PC-3 (cell line): ENCODE results near the gene ZFX. TPM values are rescaled to one million over a fixed set of nuclear protein-coding genes. Genes with fewer than 3 reads are reported as not detected.

Source experiments
- ATAC-seq: fragments of 200-7000 bp; cut with Tn5 transposase; 2 replicates; pipeline ENCODE4 v1.9.1; 2020; ENCODE audit warnings: mild to moderate bottlenecking, moderate library complexity
- BruUV-seq: library from RNA; stranded (reverse); fragments of 400-500 nt; replicated peaks from 2 replicates; lab custom pipeline; 2021; lab: Mats Ljungman, UMichigan
- CTCF ChIA-PET: fragments of 300-600 bp; sonication (Branson Sonifier 250); formaldehyde crosslinking; loops from one replicate; lab custom pipeline; 2022; ENCODE audit warnings: antibody characterized with exemption; lab: Charles Lee
- POLR2A ChIA-PET: fragments of 300-600 bp; sonication (Branson Sonifier 250); formaldehyde crosslinking; loops from one replicate; lab custom pipeline; 2022; ENCODE audit warnings: antibody characterized with exemption; ENCODE audit not compliant: unreplicated experiment; lab: Charles Lee
- DNase-seq: peaks from one replicate; pipeline ENCODE4 v3.0.0-alpha.2; 2015
- H2AFZ ChIP-seq: fragments of 300-600 bp; sonication (generic); 2 replicates; pipeline ENCODE4 v1.6.0; 2016; ENCODE audit warnings: antibody characterized with exemption, low read length
- H3F3A ChIP-seq: fragments of 300-600 bp; sonication (generic); one replicate; pipeline ENCODE4 v1.6.0; 2017; ENCODE audit warnings: antibody characterized with exemption, low read length, control low read depth, mild to moderate bottlenecking; ENCODE audit not compliant: unreplicated experiment
- H3K27ac ChIP-seq: fragments of 300-600 bp; sonication (generic); 2 replicates; pipeline ENCODE4 v1.5.1; 2016; ENCODE audit warnings: mild to moderate bottlenecking, low read length
- H3K27me3 ChIP-seq: fragments of 300-600 bp; sonication (generic); 2 replicates; pipeline ENCODE4 v1.6.1; 2016; ENCODE audit warnings: low read length, mixed read lengths
- H3K36me3 ChIP-seq: fragments of 300-600 bp; sonication (generic); 2 replicates; pipeline ENCODE4 v1.6.1; 2016; ENCODE audit warnings: low read depth, mixed run types, low read length, mixed read lengths
- H3K4me1 ChIP-seq: fragments of 300-600 bp; sonication (generic); 2 replicates; pipeline ENCODE4 v1.5.1; 2016; ENCODE audit warnings: low read length; ENCODE audit not compliant: insufficient read depth
- H3K4me2 ChIP-seq: fragments of 300-600 bp; sonication (generic); 2 replicates; pipeline ENCODE4 v1.6.0; 2016; ENCODE audit warnings: low read length
- H3K4me3 ChIP-seq: fragments of 300-600 bp; sonication (generic); 2 replicates; pipeline ENCODE4 v1.5.1; 2016; ENCODE audit warnings: mild to moderate bottlenecking, low read length, mixed read lengths
- H3K79me2 ChIP-seq: fragments of 300-600 bp; sonication (generic); 2 replicates; pipeline ENCODE4 v1.6.1; 2017; ENCODE audit warnings: low read length, mixed read lengths
- H3K9ac ChIP-seq: fragments of 300-600 bp; sonication (generic); 2 replicates; pipeline ENCODE4 v1.6.0; 2016; ENCODE audit warnings: mild to moderate bottlenecking, low read length
- H3K9me2 ChIP-seq: fragments of 300-600 bp; sonication (generic); replicated peaks from 2 replicates; pipeline ENCODE4 v1.6.1; 2016; ENCODE audit warnings: mixed run types, low read length, mixed read lengths
- H3K9me3 ChIP-seq: fragments of 300-600 bp; sonication (generic); 2 replicates; pipeline ENCODE4 v1.6.1; 2016; ENCODE audit warnings: low read length, mixed read lengths
- H4K20me1 ChIP-seq: fragments of 300-600 bp; sonication (generic); 2 replicates; pipeline ENCODE4 v1.6.1; 2016; ENCODE audit warnings: low read length, mixed read lengths
- CTCF ChIP-seq: fragments of 300-600 bp; sonication (generic); conservative IDR thresholded peaks from 2 replicates; pipeline ENCODE4 v1.5.1; 2017; ENCODE audit warnings: antibody characterized with exemption, low read depth, mild to moderate bottlenecking, low read length
- EZH2 ChIP-seq: fragments of 300-600 bp; sonication (generic); IDR thresholded peaks from one replicate; pipeline ENCODE4 v1.6.1; 2017; ENCODE audit warnings: antibody characterized with exemption, mild to moderate bottlenecking, low read length; ENCODE audit not compliant: unreplicated experiment
- EZH2phosphoT487 ChIP-seq: fragments of 300-600 bp; sonication (generic); IDR thresholded peaks from 2 replicates; pipeline ENCODE4 v1.6.1; 2018; ENCODE audit warnings: mild to moderate bottlenecking, antibody characterized with exemption, low read length, borderline replicate concordance
- intact Hi-C: fragments of 100-400 bp; cut with micrococcal nuclease; formaldehyde crosslinking; loops from 2 replicates; pipeline ENCODE4 v1.9.0; 2023
- total RNA-seq: library from RNA; depleted of rRNA; stranded (reverse); fragments of >200 nt; gene quantifications from 2 replicates; pipeline ENCODE4 v1.2.3, GENCODE V29; 2014

Gene ZFX
- total RNA-seq, 1 experiment from 2014 or later, result 21.0 TPM

GRCh38 chrX:24184018-24184417 is 34.5 kb downstream of the ZFX start:
- DNase-seq, result no peak
- POLR2A ChIA-PET, result no interaction called here
- Histone ChIP-seq H4K20me1 (peaks cover 22% of the 10 kb centered on the region; the same call in 1 of the 2 replicates), H3K9ac (no peak overlapping the region), H3K4me3 (no peak overlapping the region), H3K27me3 (no peaks in the 10 kb centered on the region), H3K79me2 (peaks cover 96% of the 10 kb centered on the region), H3K4me1 (no peaks in the 10 kb centered on the region), H3K9me3 (no peaks in the 10 kb centered on the region), H3K4me2 (no peak overlapping the region), H2AFZ (no peak overlapping the region), H3K27ac (no peak overlapping the region), H3K9me2 (no peaks in the 10 kb centered on the region), H3F3A (no peaks in the 10 kb centered on the region), H3K36me3 (peaks cover 17% of the 10 kb centered on the region)
- no peak for TF ChIP-seq EZH2phosphoT487
- no peak for TF ChIP-seq EZH2
- no peak for TF ChIP-seq CTCF
- no peak for ATAC-seq
- BruUV-seq, result no TSS peak
- intact Hi-C loops, result no loop called here
- CTCF ChIA-PET, result no interaction called here

- peaks cover 95% of the 10 kb centered on the region for H3K79me2 ChIP-seq
- no peaks in the 10 kb centered on the region for H3F3A ChIP-seq
- no peak overlapping the region for H3K4me2 ChIP-seq
- H3K4me3 ChIP-seq, result no peak overlapping the region
- no peaks in the 10 kb centered on the region for H3K27me3 ChIP-seq
- intact Hi-C loops, result no loop called here
- no peaks in the 10 kb centered on the region; the same call in 1 of the 2 replicates for H3K36me3 ChIP-seq
- BruUV-seq, result no TSS peak
- H4K20me1 ChIP-seq, result peaks cover 20% of the 10 kb centered on the region
- ChIA-PET CTCF (no interaction called here), POLR2A (no interaction called here)
- TF ChIP-seq EZH2phosphoT487 (no peak), CTCF (no peak), EZH2 (no peak)
- H3K27ac ChIP-seq, result no peak overlapping the region
- DNase-seq (no peak), ATAC-seq (no peak)
- H3K9me2 ChIP-seq, result no peaks in the 10 kb centered on the region
- H3K4me1 ChIP-seq, result no peaks in the 10 kb centered on the region
- no peak overlapping the region for H3K9ac ChIP-seq
- no peak overlapping the region for H2AFZ ChIP-seq
- H3K9me3 ChIP-seq, result no peaks in the 10 kb centered on the region
These were observed 37.0 kb downstream of the ZFX start for GRCh38 chrX:24186483-24186882.

- Histone ChIP-seq H3K79me2 (peaks cover 95% of the 10 kb centered on the region), H3K9ac (no peak overlapping the region), H3K27me3 (no peaks in the 10 kb centered on the region), H3K9me3 (no peaks in the 10 kb centered on the region), H2AFZ (no peak overlapping the region), H3K36me3 (no peaks in the 10 kb centered on the region; the same call in 1 of the 2 replicates), H3K9me2 (no peaks in the 10 kb centered on the region), H3F3A (no peaks in the 10 kb centered on the region), H4K20me1 (peaks cover 20% of the 10 kb centered on the region), H3K4me2 (no peak overlapping the region), H3K4me1 (no peaks in the 10 kb centered on the region), H3K4me3 (no peak overlapping the region), H3K27ac (no peak overlapping the region)
- intact Hi-C loops, result no loop called here
- BruUV-seq, result no TSS peak
- TF ChIP-seq CTCF, result no peak
- TF ChIP-seq EZH2phosphoT487, result no peak
- no peak for TF ChIP-seq EZH2
- DNase-seq (no peak), ATAC-seq (no peak)
- CTCF ChIA-PET, result no interaction called here
- POLR2A ChIA-PET, result no interaction called here
These were observed 37.5 kb downstream of the ZFX start for GRCh38 chrX:24186986-24187385.
